ENCODE results near the gene NRGN. TPM values are rescaled to one million over a fixed set of nuclear protein-coding genes. Genes with fewer than 3 reads are reported as not detected.

Gene NRGN
- polyA plus RNA-seq, 4 donors, result 0.67 to 6.5 (median 2.3) TPM; not detected in 1

DNA sequence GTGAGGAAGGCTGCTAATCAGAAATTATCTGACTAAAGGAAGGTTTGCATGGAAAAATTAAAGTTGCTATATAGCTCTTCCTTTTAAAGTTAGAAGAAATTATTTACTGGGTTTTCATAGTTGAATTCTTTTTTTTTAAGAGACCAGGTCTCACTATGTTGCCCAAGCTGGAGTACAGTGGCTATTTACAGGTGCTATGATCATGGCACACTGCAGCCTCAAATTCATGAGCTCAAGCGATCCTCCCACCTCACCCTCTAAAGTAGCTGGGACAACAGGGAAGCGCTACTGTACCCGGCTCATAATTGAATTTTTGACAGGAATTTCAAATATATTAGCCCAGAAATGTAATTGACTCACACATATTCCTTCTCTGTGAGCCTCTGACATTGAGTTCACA, 56.6 kb downstream of the NRGN start:
- WGBS, 3 donors, result 88 to 95% (median 93%) methylated on average over 3 of the region's 3 CpGs

More for the DNA sequence above, 56.6 kb downstream of the NRGN start:
- no peak for FAIRE-seq
- no peak overlapping the region for H3K27ac ChIP-seq (ENCODE audit: low read depth in 1 of 3, low read length in 2 of 3)
- no peak overlapping the region for H3K4me3 ChIP-seq (ENCODE audit: low read depth in 1 of 3, low read length in 3 of 3)
- peaks cover 2 to 6% (median 6%) of the 10 kb centered on the region in 3 donors for H3K4me1 ChIP-seq (ENCODE audit: control insufficient read depth in 3 of 3, insufficient read depth in 2 of 3, low read depth in 1 of 3, low read length in 2 of 3)
- no peaks in the 10 kb centered on the region for H3K9me3 ChIP-seq (ENCODE audit: control insufficient read depth in 2 of 2, insufficient read depth in 1 of 2, low read depth in 1 of 2, low read length in 1 of 2)
- peaks cover 0 to 2% (median 0%) of the 10 kb centered on the region in 3 donors for H3K36me3 ChIP-seq (ENCODE audit: control insufficient read depth in 3 of 3, insufficient read depth in 2 of 3, low read depth in 1 of 3, low read length in 3 of 3)
- DNase-seq, result no peak
- no peaks in the 10 kb centered on the region for H3K27me3 ChIP-seq (ENCODE audit: control insufficient read depth in 3 of 3, insufficient read depth in 3 of 3, low read length in 3 of 3)

Other genes with a start within 250 kb of the NRGN start
- gene OR8B12, start 196.3 kb upstream of the NRGN start, polyA plus RNA-seq, result not detected
- not detected for gene OR8A1, start 169.9 kb upstream of the NRGN start, polyA plus RNA-seq
- gene PANX3, start 128.5 kb upstream of the NRGN start, polyA plus RNA-seq, result under 1 TPM in 1 of 4 donors, not detected in 3; 0.04 TPM
- 10 to 100 TPM; 22.5 to 47.4 (median 41.1) TPM for gene TBRG1, start 117.1 kb upstream of the NRGN start, polyA plus RNA-seq
- 10 to 100 TPM in 3 of 4 donors, 1 to 10 TPM in 1; 4.1 to 68.9 (median 27.5) TPM for gene SIAE, start 66.2 kb upstream of the NRGN start, polyA plus RNA-seq
- 1 to 10 TPM; 3.2 to 9.8 (median 7.0) TPM for gene SPA17, start 66.0 kb upstream of the NRGN start, polyA plus RNA-seq
- gene VSIG2, start 12.3 kb downstream of the NRGN start, polyA plus RNA-seq, result 1 to 10 TPM in 1 of 4 donors, under 1 TPM in 1, not detected in 2; 0.91 to 6.4 TPM
- 10 to 100 TPM in 2 of 4 donors, 1 to 10 TPM in 1, under 1 TPM in 1; 0.67 to 38.3 (median 6.9) TPM for gene ESAM, start 22.3 kb downstream of the NRGN start, polyA plus RNA-seq
- gene MSANTD2, start 60.5 kb downstream of the NRGN start, polyA plus RNA-seq, result 10 to 100 TPM in 1 of 4 donors, 1 to 10 TPM in 3; 4.4 to 19.9 (median 6.4) TPM
- 10 to 100 TPM in 3 of 4 donors, 1 to 10 TPM in 1; 4.5 to 16.1 (median 11.4) TPM for gene ROBO3, start 125.5 kb downstream of the NRGN start, polyA plus RNA-seq
- gene ROBO4, start 157.9 kb downstream of the NRGN start, polyA plus RNA-seq, result 1 to 10 TPM in 3 of 4 donors, under 1 TPM in 1; 0.45 to 8.9 (median 2.6) TPM
- under 1 TPM in 1 of 4 donors, not detected in 3; 0.06 TPM for gene HEPN1, start 179.3 kb downstream of the NRGN start, polyA plus RNA-seq
- under 1 TPM in 1 of 4 donors, not detected in 3; 0.67 TPM for gene HEPACAM, start 196.1 kb downstream of the NRGN start, polyA plus RNA-seq
- 1 to 10 TPM in 1 of 4 donors, under 1 TPM in 3; 0.22 to 2.2 (median 0.60) TPM for gene CCDC15, start 214.3 kb downstream of the NRGN start, polyA plus RNA-seq